ENCODE measurements around the gene IGSF10.

The IGSF10 gene

DNA sequence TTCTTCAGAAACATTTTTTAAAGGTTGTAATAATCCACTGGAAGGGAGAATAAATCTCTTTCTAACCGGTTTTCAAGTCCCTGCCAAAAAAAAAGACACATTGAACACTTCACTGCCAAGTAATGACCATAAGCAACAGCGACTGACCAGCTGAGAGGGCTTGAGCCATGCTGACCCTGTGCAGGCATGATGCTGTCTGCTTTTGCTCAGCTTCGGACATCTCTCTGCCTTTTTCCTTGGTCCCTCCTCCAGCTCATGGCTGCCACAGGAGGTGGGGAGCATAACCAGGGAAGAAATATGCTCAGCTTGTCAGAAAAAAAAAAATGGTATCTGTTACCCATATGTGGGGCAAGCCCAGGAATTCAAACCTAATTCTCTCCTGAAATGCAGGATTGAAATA, 1.5 kb downstream of the IGSF10 start:
- DNase-seq: no peak

GRCh38 chr3:151456065-151456464, 4.8 kb downstream of the IGSF10 start:
- DNase-seq: no peak

DNA sequence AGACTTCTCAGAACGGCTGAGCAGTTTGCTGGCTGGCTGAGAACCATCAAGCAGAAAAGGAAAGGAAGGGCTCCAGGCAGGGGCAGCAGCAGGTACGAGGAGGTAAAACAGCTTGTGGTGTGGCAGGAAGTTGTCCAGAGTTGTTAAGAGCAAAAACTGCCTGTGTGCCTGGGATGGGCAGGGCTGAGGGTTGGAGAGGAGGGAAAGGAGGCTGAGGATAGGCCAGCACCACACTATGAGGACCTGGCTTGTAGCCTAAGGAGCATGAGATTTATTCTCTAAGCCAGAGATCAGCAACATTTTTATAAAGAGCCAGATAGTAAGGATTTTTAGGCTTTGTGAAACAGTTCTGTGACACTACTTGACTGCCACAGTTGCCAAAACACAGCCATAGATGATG, 8.0 kb downstream of the IGSF10 start:
- DNase-seq: no peak

DNA sequence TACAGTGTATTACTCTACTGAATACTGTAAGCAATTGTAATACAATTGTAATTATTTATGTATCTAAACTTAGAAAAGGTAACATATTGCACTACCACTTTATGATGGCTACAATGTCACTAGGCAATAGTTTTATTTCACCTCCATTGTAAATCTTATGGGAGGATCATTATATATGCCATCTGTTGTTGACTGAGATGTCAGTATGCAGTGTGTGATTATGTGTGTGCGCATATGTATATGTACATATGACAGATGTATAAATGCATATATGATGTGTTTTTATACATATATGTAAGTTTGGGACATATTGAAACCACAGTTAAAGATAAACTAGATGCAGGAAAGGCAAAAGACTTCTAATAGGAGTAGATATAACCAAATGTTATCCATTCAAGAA, 8.5 kb downstream of the IGSF10 start:
- no peak for DNase-seq

DNA sequence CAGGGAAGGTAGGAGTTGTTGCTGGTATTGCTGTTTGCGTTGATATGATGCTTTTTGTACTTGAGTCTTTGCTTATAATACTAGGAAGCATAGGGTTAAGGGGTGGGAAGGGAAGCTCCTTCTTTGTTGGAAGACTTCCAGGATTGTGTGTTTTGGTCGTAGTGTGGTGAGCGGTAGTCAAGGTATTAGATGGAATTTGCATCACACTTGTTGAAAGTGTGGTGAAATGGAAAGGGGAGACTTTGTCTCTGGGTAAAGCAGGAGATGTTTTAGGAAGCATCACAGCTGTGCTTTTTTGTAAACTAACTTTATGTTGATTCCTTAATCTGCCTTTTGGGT, 14.9 kb downstream of the IGSF10 start:
- DNase-seq: no peak

GRCh38 chr3:151445273-151446001, 15.4 kb downstream of the IGSF10 start:
- DNase-seq: peak; percentile 67

DNA sequence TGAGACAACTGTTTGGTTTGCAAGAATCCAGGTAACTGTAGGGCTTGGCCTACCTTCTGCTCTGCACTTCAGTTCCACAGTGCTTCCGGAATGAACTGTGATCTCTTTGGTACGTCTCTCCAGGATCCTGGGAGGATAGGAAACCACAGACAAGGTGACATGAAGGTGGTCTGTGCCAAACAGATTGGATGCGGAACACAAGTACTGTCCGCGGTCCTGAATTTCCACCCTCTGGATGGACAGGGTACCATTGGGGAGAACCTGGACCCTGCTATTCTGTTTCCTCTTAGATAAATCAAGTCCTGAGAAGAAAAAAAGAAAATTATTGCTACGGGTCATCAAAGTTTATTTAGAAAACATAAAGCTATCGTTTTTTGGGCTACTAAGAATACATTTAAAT, 17.3 kb downstream of the IGSF10 start:
- DNase-seq: no peak

DNA sequence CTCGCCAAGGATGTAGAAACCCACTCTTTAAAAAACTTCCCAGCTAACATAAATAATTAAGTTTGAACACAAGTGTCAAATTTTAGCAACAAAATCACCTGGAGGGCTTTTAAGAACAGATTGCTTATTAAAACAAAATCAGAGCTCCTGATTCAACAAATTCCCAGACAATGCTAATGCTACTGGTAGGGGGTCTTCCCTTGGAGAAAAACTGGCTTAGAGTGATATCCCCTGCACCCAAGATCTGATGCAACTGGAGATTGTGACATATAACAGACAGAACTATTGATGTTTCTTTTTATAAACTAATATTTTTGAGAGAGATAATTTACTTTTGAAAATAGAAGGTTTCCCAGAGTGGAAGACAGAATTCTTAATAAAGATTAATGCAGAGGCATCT, 19.9 kb downstream of the IGSF10 start:
- DNase-seq: no peak

GRCh38 chr3:151439652-151440125, 21.2 kb downstream of the IGSF10 start:
- DNase-seq: peak; percentile 78

GRCh38 chr3:151437906-151438305, 23.0 kb downstream of the IGSF10 start:
- DNase-seq: no peak

- no peak for DNase-seq
Measured at GRCh38 chr3:151436675-151437446, 24.0 kb downstream of the IGSF10 start.

GRCh38 chr3:151434151-151434890, 26.5 kb downstream of the IGSF10 start:
- peak; percentile 50 for DNase-seq

DNA sequence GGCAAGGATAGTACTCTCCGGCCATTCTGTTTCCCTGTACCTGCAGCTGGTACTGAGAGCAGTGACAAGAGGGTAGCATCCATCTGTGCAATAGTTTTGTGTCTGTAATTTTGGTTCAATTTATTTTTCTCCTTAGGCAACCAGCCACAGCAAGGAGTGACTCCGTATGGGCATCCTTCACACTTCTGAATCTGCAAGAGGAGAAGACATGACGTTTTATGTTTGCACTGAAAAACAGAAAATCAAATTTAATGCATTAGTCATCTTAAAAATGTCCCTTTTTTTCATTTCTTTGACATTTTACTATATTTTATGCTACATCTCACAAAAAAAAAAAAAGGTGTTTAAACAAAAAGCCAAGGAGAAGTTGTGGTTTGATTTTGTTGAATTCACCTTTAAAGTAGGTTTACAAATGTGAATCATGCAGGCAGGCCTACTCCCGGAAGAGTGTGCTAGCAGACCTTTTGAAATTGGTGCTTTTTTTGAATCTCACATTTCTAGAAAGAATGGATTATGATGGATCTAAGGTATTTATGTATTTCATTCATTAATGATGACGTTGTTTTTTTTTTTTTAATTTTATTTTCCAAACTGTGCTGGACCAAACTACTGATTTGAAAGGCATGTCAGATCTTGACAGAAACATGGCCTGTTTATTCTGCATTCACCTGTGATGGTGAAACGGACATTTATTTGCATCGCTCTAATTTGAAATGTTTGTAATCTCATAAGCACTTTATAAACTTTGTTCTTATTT, 28.1 kb downstream of the IGSF10 start:
- DNase-seq: no peak

DNA sequence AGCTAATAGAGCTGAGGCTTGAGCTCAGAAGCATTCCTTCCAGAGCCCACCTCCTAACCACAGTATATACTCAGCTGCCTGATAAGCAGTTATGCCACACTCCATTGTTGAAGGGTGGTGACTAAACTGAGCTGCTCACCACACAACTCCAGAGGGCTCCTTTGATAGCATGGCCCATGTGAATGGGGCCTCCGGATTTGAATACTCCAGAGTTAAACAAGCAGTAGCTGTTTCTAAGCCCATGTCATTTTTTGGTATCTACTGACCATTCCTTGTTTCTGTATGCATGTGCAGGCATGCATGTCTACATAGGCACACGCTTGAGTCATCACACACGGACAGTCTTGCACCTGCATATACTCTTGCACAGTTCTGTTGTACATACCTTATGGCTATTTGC, 28.9 kb downstream of the IGSF10 start:
- no peak for DNase-seq

- DNase-seq: no peak
Measured at GRCh38 chr3:151430821-151431484, 29.9 kb downstream of the IGSF10 start.

- DNase-seq: no peak
Measured at GRCh38 chr3:151428386-151428785, 32.5 kb downstream of the IGSF10 start.

DNA sequence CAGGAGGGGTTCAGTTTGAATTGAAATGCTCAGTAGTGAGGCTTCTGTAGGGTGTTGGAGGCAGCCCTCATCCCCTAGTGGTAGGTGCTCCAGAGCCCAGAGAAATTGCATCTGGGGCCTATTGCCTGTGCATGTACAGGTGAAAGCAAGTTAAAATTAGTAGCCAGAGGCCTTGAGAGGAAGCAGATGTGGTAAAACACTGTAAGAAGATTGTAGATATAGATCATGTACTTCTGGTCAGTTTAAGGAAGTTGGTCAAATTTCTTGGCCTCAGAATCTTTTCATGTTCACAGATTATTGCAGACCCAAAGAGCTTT, 34.6 kb downstream of the IGSF10 start:
- DNase-seq: no peak

DNA sequence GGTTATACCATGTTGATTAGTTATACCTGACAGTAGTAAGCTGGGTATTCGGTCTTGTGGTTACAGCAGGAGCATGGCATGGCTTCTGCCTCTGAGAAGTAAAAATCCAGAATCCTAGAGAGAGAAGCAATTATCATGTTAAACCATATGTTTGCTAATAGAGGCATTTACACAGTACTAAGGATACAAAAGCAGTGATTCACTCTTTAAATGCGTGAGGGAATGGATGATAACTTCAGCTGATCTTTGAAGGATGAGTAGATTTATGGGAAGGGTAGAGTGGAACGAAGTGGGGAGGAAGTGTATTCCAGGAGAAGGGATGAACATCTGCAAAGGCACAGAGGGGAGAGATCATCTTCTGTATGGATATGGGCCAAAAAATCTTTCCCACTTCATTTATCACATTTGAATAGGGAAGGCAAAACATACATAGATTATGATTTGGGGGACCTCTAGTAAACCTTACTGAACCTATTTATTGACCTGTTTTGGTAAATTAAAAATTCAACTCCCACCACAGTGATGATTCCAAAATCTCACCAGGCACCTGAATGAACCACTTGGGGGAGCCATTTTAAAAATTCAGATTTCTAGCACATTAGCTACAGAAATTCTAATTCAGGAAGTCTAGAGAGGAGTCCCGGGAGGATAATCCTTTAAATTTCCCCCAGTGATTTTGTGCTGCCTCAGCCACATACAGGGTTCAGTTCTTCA, 35.1 kb downstream of the IGSF10 start:
- DNase-seq: no peak

DNA sequence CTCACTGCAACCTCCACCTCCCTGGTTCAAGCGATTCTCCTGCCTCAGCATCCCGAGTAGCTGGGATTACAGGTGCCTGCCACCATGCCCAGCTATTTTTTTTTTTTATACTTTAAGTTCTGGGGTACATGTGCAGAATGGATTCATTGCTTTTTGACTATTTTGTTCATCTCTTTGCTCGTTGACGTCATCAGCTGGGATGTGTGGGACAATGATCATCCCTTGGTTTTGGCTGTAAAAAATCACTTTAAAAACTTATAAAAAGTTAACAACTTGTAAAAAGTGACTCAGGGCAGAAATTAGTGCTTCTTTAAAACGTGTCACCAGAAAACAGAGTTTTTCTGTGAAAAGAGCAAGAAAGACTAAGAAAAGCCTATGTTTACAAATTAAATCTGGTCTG, 37.8 kb downstream of the IGSF10 start:
- DNase-seq: no peak

DNA sequence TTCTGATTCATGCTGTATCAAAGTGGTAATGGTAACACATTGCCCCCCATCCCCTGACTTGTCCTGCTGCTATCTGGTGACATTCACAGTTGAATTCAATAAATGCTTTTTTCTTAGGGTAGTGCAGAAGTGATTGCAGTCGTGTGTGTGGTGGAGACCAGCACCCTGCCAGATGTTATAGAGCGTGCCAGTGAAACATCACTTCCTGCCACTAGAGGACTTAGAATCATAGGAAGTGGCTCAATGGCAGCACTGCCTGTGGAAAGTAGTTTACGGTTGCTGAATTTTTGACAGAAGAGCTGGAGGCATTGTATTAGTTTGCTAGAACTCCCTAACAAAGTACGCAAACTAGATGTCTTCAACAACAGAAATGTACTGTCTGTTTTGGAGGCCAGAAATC, 38.9 kb downstream of the IGSF10 start:
- no peak for DNase-seq

GRCh38 chr3:151419806-151420205, 41.1 kb downstream of the IGSF10 start:
- no peak for DNase-seq

GRCh38 chr3:151415289-151415688, 45.6 kb downstream of the IGSF10 start:
- DNase-seq: no peak
